Sigmoid colon (tissue), 4 donors: ENCODE results near the gene CAMTA1.

Experiments
- CTCF ChIP-seq, 4 experiments: fragments of 450-650 bp in 3 of 4; fragments of 200-600 bp in 1 of 4; IDR thresholded peaks; one replicate each; pipeline ENCODE4 v1.5.1; 2016 to 2019; ENCODE audit warnings: antibody characterized with exemption in 4 of 4, mild to moderate bottlenecking in 3 of 4, moderate library complexity in 2 of 4
- EP300 ChIP-seq, 4 donors: sonication (generic); formaldehyde crosslinking; IDR thresholded peaks; one replicate each; pipeline ENCODE4 v1.6.1; 2017; ENCODE audit warnings: antibody characterized with exemption in 4 of 4
- POLR2A ChIP-seq, 2 donors: fragments of 450-650 bp; IDR thresholded peaks; one replicate each; pipeline ENCODE4 v1.6.1; 2016; ENCODE audit warnings: antibody characterized with exemption in 2 of 2, mild to moderate bottlenecking in 2 of 2, moderate library complexity in 2 of 2

GRCh38 chr1:7535016-7535415 is 749.8 kb downstream of the CAMTA1 start:
- TF ChIP-seq EP300 (IDR thresholded peaks at IDR 0.05) (no peak), CTCF (IDR thresholded peaks at IDR 0.05) (no peak), POLR2A (IDR thresholded peaks at IDR 0.05) (no peak)
